ENCODE measurements around the gene C3orf18. TPM values are rescaled to one million over a fixed set of nuclear protein-coding genes. Genes with fewer than 3 reads are reported as not detected.
A peak's percentile ranks its signal among the peaks of the same experiment; 100 is the strongest.

C3orf18 gene
- total RNA-seq, 3 donors from 2014 or later (not counting 1 experiment from before 2014, with no cell fraction given), result 7.5 to 15.3 (median 11.7) TPM

DNA sequence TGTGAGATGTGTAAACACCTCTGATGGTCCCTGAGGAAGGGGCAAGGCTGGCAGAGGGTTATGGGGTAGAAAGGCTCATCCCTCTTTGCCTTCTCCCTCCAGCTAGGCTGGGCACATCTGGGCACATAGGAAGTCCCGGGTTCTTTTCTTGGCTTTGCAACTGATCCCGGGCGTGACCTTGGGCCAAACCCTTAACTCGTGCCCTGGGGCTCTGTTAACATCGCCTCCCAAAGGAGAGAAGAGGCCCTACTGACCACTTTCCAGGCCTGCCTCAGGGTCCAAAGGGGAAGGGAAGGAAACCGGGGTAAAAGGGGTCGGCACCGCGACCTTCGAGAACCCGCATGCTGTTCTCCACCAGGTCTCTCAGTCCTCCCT, 549 bp downstream of the C3orf18 start:
- TF ChIP-seq, protein P1, sequence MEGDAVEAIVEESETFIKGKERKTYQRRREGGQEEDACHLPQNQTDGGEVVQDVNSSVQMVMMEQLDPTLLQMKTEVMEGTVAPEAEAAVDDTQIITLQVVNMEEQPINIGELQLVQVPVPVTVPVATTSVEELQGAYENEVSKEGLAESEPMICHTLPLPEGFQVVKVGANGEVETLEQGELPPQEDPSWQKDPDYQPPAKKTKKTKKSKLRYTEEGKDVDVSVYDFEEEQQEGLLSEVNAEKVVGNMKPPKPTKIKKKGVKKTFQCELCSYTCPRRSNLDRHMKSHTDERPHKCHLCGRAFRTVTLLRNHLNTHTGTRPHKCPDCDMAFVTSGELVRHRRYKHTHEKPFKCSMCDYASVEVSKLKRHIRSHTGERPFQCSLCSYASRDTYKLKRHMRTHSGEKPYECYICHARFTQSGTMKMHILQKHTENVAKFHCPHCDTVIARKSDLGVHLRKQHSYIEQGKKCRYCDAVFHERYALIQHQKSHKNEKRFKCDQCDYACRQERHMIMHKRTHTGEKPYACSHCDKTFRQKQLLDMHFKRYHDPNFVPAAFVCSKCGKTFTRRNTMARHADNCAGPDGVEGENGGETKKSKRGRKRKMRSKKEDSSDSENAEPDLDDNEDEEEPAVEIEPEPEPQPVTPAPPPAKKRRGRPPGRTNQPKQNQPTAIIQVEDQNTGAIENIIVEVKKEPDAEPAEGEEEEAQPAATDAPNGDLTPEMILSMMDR (IDR thresholded peaks at IDR 0.05), result no peak
- peak overlapping the region; percentile 13 for H3K4me3 Mint-ChIP-seq
- WGBS (ENCODE audit: insufficient coverage), result 32% methylated on average over 11 of the region's 11 CpGs
- Histone ChIP-seq H3K4me1 (ENCODE audit: control insufficient read depth, insufficient read depth, low read length) (peaks cover 45% of the 10 kb centered on the region), H3K4me3 (ENCODE audit: low read length) (peak overlapping the region; percentile 46), H3K27ac (ENCODE audit: low read length) (peak overlapping the region; percentile 59), H3K27me3 (ENCODE audit: control insufficient read depth, insufficient read depth, low read length) (no peaks in the 10 kb centered on the region), H3K9me3 (ENCODE audit: control insufficient read depth, insufficient read depth, low read length) (no peaks in the 10 kb centered on the region), H3K36me3 (ENCODE audit: control insufficient read depth, insufficient read depth, low read length) (peaks cover 3% of the 10 kb centered on the region)
- H3K4me1 Mint-ChIP-seq, result peaks cover 21 to 52% of the 10 kb centered on the region in 2 donors
- no peaks in the 10 kb centered on the region for H3K9me3 Mint-ChIP-seq
- H3K36me3 Mint-ChIP-seq, result no peaks in the 10 kb centered on the region
- intact Hi-C loops (cut with micrococcal nuclease), result no loop called here
- ATAC-seq, result no peak
- H3K27me3 Mint-ChIP-seq (ENCODE audit: low read depth in 2 of 2), result no peaks in the 10 kb centered on the region
- peak overlapping the region; percentile 95 to 96 for H3K27ac Mint-ChIP-seq
- no peak for DNase-seq

DNA sequence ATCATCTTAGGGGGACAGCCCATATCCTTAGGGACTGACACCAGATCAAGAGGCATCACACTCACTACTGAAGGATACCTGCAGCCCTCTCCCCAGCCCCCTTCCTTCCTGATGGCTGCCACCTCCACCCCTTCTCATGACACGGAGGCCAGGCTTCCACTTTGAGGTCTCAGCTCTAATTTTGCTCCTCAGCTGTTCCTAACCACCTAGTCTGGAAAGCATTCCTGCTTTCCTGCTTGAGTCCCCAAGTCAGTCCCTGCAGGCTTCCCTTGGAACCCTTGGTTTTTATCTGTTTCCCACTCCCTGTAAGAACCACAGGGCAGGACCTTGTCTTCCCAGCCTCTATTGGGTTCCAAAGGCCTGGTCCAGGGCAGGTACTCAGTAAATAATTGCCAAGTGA, 3.2 kb downstream of the C3orf18 start:
- Mint-ChIP-seq H3K9me3 (no peaks in the 10 kb centered on the region), H3K36me3 (no peaks in the 10 kb centered on the region), H3K4me3 (no peak overlapping the region), H3K4me1 (peaks cover 12 to 32% of the 10 kb centered on the region in 2 donors), H3K27me3 (ENCODE audit: low read depth in 2 of 2) (no peaks in the 10 kb centered on the region), H3K27ac (peak overlapping the region in 1 of 2 donors; percentile 65)
- H3K36me3 ChIP-seq (ENCODE audit: control insufficient read depth, insufficient read depth, low read length), result no peaks in the 10 kb centered on the region
- intact Hi-C loops (cut with micrococcal nuclease), result no loop called here
- peaks cover 24% of the 10 kb centered on the region for H3K4me1 ChIP-seq (ENCODE audit: control insufficient read depth, insufficient read depth, low read length)
- ATAC-seq (no peak), DNase-seq (no peak)
- no peak overlapping the region for H3K4me3 ChIP-seq (ENCODE audit: low read length)
- no peaks in the 10 kb centered on the region for H3K27me3 ChIP-seq (ENCODE audit: control insufficient read depth, insufficient read depth, low read length)
- WGBS (ENCODE audit: insufficient coverage), result 75% methylated on average over 1 of the region's 1 CpG
- H3K9me3 ChIP-seq (ENCODE audit: control insufficient read depth, insufficient read depth, low read length), result no peaks in the 10 kb centered on the region
- TF ChIP-seq, protein P1 (IDR thresholded peaks at IDR 0.05), result no peak
- H3K27ac ChIP-seq (ENCODE audit: low read length), result no peak overlapping the region

DNA sequence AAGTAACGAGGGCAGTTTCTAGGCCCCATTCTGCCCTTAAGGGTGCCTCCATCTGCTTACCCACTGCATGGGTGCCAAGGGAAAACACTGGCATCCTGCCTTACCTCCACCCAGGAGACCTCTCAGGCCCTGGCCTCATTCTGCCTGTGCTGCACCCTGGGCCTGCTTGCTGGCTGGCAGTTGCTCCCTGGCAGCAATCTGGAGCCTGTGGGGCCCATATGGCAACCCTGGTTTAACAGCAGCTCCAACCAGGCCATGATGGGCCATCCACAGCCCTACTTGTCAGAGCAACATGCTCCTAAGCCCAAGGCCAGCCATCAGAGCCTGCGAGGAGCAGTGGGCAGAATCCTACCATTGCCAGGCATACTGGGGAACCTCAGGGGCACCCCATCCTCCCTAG, 3.7 kb downstream of the C3orf18 start:
- Histone ChIP-seq H3K27ac (ENCODE audit: low read length) (no peak overlapping the region), H3K4me1 (ENCODE audit: control insufficient read depth, insufficient read depth, low read length) (peaks cover 23% of the 10 kb centered on the region), H3K4me3 (ENCODE audit: low read length) (no peak overlapping the region), H3K36me3 (ENCODE audit: control insufficient read depth, insufficient read depth, low read length) (no peaks in the 10 kb centered on the region), H3K27me3 (ENCODE audit: control insufficient read depth, insufficient read depth, low read length) (no peaks in the 10 kb centered on the region), H3K9me3 (ENCODE audit: control insufficient read depth, insufficient read depth, low read length) (no peaks in the 10 kb centered on the region)
- intact Hi-C loops (cut with micrococcal nuclease), result no loop called here
- no peak overlapping the region for H3K4me3 Mint-ChIP-seq
- H3K9me3 Mint-ChIP-seq, result no peaks in the 10 kb centered on the region
- DNase-seq, result no peak
- TF ChIP-seq, protein P1 (IDR thresholded peaks at IDR 0.05), result no peak
- peaks cover 12 to 28% of the 10 kb centered on the region in 2 donors for H3K4me1 Mint-ChIP-seq
- no peak for ATAC-seq
- H3K27me3 Mint-ChIP-seq (ENCODE audit: low read depth in 2 of 2), result no peaks in the 10 kb centered on the region
- no peaks in the 10 kb centered on the region for H3K36me3 Mint-ChIP-seq
- WGBS (ENCODE audit: insufficient coverage), result 96% methylated on average over 2 of the region's 2 CpGs
- H3K27ac Mint-ChIP-seq, result peak overlapping the region in 1 of 2 donors; percentile 33

DNA sequence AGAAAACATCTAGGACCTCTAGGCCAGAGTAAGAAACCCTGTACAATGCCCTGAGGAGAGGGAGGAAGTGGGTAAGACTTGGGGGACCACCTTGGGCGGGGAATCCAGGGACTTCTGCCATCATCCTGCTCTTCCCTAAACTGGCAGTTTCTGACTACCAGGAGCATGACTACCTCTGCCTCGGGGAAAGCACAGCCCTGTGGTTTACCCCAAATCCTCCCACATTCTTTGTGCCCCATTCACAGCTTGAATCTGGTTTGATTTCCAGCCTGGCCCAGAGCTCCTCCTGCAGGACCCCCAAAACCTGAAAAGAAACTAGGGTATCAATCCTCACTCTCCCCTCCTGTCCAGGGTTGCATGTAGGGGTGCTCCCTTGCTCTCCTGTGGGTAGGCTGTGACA, 4.7 kb downstream of the C3orf18 start:
- Mint-ChIP-seq H3K36me3 (no peaks in the 10 kb centered on the region), H3K4me3 (no peak overlapping the region), H3K4me1 (peaks cover 10 to 22% of the 10 kb centered on the region in 2 donors), H3K27ac (no peak overlapping the region), H3K9me3 (no peaks in the 10 kb centered on the region), H3K27me3 (ENCODE audit: low read depth in 2 of 2) (no peaks in the 10 kb centered on the region)
- H3K27me3 ChIP-seq (ENCODE audit: control insufficient read depth, insufficient read depth, low read length), result no peaks in the 10 kb centered on the region
- no peaks in the 10 kb centered on the region for H3K36me3 ChIP-seq (ENCODE audit: control insufficient read depth, insufficient read depth, low read length)
- ATAC-seq, result no peak
- TF ChIP-seq, protein P1 (IDR thresholded peaks at IDR 0.05), result no peak
- no peak overlapping the region for H3K27ac ChIP-seq (ENCODE audit: low read length)
- no peaks in the 10 kb centered on the region for H3K9me3 ChIP-seq (ENCODE audit: control insufficient read depth, insufficient read depth, low read length)
- WGBS (ENCODE audit: insufficient coverage), result 55% methylated on average over 2 of the region's 2 CpGs
- H3K4me1 ChIP-seq (ENCODE audit: control insufficient read depth, insufficient read depth, low read length), result peaks cover 13% of the 10 kb centered on the region
- intact Hi-C loops (cut with micrococcal nuclease), result no loop called here
- H3K4me3 ChIP-seq (ENCODE audit: low read length), result no peak overlapping the region
- no peak for DNase-seq
